ENCODE measurements around the gene CNDP2.
A peak's percentile ranks its signal among the peaks of the same experiment; 100 is the strongest.

CNDP2 gene

DNA sequence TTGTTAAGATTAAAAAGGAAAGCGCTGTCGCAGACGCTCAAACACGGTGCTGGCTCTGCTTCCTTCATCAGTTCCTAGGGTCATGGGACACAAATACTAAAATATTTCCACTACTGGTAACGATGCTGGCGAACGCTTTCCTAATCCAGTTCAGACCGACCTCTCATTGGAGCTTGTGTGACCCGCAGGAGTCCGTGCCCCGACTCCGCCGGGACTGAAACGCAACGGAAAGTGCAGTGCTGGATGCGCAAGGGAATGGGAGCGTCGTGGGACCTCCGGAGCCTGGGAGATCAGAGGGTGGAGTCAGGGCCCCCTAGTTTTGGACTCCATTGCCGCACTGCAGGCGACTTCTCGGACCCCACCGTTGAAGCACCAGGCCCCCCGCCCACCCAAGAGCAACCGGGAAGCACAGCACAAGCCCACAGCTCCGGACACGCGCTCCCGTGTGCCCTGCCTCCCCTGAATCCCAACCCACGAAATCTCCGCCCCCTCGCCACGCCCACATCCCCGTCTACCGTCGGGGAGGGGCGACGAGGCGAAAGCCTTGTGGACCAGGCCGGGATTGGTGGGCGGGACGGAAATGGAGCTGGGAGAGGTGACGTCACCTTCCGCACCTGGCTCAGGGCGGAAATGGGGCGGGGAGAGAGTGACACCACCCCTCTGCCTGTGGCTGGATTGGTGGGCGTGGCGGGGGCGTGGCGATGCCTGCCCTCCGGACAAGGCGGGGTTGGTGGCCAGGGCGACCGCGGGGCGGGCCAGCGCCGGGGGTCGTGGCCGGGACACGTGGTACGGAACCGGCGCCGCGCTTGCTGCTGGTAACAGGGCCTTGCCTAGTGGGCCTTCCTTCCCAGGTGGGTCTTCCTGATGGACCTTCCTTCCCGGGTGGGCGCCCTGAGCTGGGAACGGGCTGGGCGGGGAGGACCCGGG is at the start of gene CNDP2:
TSS of gene CNDP2 (plus strand) at position 783 of the 927 bp plus-strand sequence. CDS start 3,611 bp downstream, outside the sequence.
- WGBS (ENCODE audit: insufficient coverage, insufficient read length) = no CpG with 5 or more reads among the region's 71 CpGs

DNA sequence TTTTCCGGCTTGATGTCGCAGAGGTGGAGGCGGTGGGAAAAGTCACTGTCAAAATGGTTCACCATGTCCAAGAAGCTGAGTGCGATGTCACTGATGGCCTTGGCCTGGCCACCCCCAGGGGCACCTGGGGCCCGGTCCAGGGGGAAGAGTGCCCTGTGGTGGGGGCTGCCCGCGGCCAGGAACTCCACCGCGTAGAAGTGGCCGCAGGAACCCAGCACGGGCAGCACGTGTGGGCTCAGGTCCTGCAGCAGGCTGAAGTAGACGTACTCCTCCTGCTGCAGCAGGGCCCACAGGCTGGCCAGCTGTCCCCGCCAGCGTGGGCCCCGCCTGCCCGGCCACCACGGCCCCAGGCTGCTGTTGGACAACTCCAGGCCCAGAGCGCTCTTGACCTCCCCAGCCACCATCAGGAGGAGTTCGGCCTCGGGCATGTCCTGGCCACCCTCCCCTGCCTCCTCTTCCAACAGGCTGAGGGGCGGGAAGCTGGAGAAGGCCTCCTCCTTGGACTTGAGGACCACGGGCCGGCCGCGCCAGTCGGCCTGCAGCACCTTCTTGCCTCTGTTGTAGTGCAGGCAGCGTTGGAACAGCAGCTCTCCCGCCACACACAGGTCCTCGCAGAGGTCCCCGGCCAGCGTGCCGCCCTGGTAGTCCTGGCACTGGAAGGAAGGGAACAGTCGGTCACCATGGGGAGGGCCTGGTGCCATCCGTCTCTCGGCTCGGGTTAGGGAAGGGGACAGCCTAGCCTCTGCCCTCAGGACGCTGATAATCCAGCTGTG is 49.3 kb upstream of the CNDP2 start:
- Histone ChIP-seq H3K4me1 (ENCODE audit: control insufficient read depth, insufficient read depth, low read length) (no peaks in the 10 kb centered on the region), H3K27me3 (ENCODE audit: control insufficient read depth, insufficient read depth, low read length) (no peaks in the 10 kb centered on the region), H3K36me3 (ENCODE audit: control insufficient read depth, insufficient read depth, low read length) (no peaks in the 10 kb centered on the region), H3K27ac (ENCODE audit: low read length) (no peak overlapping the region), H3K9me3 (ENCODE audit: control insufficient read depth, insufficient read depth, low read length) (no peaks in the 10 kb centered on the region), H3K4me3 (ENCODE audit: low read length) (no peak overlapping the region)
- no peak for DNase-seq (ENCODE audit: low read depth, low spot score)
- no CpG with 5 or more reads among the region's 38 CpGs for WGBS (ENCODE audit: insufficient coverage, insufficient read length)

More for the DNA sequence above, at the start of gene CNDP2:
- no peaks in the 10 kb centered on the region for H3K27me3 ChIP-seq (ENCODE audit: control insufficient read depth, insufficient read depth, low read length)
- peak; percentile 97 for DNase-seq (ENCODE audit: low read depth, low spot score)
- H3K4me3 ChIP-seq (ENCODE audit: low read length) = peak within 1 kb of the TSS; percentile 96
- no peaks in the 10 kb centered on the region; the same call in 1 of the 2 replicates for H3K4me1 ChIP-seq (ENCODE audit: control insufficient read depth, insufficient read depth, low read length)
- no peaks in the 10 kb centered on the region for H3K9me3 ChIP-seq (ENCODE audit: control insufficient read depth, insufficient read depth, low read length)
- no peak within 1 kb of the TSS for H3K27ac ChIP-seq (ENCODE audit: low read length)
- no peaks in the 10 kb centered on the region for H3K36me3 ChIP-seq (ENCODE audit: control insufficient read depth, insufficient read depth, low read length)

DNA sequence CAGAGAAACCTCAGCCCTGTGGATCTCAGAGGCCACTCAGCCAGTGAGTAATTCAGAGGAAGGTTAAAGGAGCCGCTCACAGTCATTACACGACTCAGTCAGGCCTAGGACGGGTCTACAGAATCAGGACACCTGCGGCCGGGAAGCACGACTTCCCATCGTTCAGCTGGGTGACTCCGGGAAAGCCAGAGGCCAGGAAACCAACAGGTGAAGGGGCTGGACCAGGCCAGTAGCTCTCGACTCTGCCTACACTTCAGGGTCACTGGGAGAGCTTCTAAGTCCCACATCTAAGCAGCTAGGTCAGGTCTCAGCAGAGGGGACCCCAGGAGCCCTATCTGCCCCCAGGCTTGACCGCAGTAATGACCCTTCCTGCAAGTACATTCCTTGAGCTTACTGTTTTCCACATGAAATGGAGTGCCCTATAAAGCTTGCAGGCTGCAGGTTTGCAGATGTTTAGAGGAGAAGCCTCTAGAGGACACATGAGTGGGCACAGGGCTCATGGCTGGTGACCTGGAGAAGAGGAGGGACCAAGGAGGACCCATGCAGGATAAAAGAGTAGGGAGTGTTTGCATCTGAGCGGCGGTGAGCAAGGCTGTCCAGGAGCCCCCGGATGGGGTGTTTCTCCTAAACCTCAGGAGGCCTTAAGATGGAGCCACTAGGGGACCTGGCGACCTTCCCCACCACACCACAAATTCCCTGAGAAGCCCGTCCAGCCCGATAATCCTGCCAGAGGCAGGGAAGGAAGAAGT is 48.6 kb upstream of the CNDP2 start:
- H3K9me3 ChIP-seq (ENCODE audit: control insufficient read depth, insufficient read depth, low read length) = no peaks in the 10 kb centered on the region
- H3K36me3 ChIP-seq (ENCODE audit: control insufficient read depth, insufficient read depth, low read length) = no peaks in the 10 kb centered on the region
- DNase-seq (ENCODE audit: low read depth, low spot score) = no peak
- no peaks in the 10 kb centered on the region for H3K4me1 ChIP-seq (ENCODE audit: control insufficient read depth, insufficient read depth, low read length)
- H3K27me3 ChIP-seq (ENCODE audit: control insufficient read depth, insufficient read depth, low read length) = no peaks in the 10 kb centered on the region
- no peak overlapping the region for H3K4me3 ChIP-seq (ENCODE audit: low read length)
- WGBS (ENCODE audit: insufficient coverage, insufficient read length) = no CpG with 5 or more reads among the region's 16 CpGs
- no peak overlapping the region for H3K27ac ChIP-seq (ENCODE audit: low read length)

DNA sequence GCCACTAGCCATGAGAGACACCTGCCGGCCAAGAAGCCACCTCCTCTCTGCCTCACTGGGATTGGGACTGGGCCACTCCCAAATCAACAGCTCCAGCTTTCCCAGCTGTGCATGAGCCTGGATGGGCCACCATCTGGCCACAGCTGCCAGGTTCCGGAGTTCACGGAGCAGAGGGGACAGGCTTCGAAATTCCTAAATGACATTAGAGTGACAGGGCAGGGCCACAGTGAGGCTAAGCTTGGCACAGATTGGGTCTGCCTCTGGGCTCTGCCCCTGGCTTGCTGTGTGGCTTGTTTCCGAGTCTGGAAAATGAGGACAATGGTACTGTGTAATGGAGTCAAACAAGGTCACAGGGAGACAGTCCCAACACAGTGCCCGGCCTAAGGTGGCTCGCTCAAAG is 45.5 kb upstream of the CNDP2 start:
- Histone ChIP-seq H3K9me3 (ENCODE audit: control insufficient read depth, insufficient read depth, low read length) (no peaks in the 10 kb centered on the region), H3K27me3 (ENCODE audit: control insufficient read depth, insufficient read depth, low read length) (peaks cover 2% of the 10 kb centered on the region; the same call in 1 of the 2 replicates), H3K27ac (ENCODE audit: low read length) (no peak overlapping the region), H3K4me3 (ENCODE audit: low read length) (no peak overlapping the region), H3K36me3 (ENCODE audit: control insufficient read depth, insufficient read depth, low read length) (no peaks in the 10 kb centered on the region), H3K4me1 (ENCODE audit: control insufficient read depth, insufficient read depth, low read length) (no peaks in the 10 kb centered on the region)
- no peak for DNase-seq (ENCODE audit: low read depth, low spot score)
- WGBS (ENCODE audit: insufficient coverage, insufficient read length) = no CpG with 5 or more reads among the region's 7 CpGs

DNA sequence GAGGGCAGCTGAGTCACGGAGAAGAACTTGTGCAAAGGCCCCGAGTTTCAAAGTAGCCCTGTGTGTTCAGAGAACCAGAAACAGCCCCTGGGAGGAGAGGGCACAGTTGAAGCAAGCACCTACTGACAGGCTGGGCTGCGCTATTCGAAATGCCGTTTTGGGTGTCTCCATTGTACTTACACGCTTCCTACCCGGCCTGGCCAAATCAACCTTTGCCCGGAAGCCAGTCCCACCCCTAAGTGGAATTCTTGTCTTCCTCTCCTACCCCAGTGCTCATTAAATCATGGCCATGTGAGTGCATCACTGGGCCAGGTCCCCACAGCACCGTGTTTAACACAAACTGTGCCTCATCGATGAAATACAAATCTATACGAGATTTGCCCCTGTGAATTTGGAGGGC is 45.0 kb upstream of the CNDP2 start:
- no CpG with 5 or more reads among the region's 11 CpGs for WGBS (ENCODE audit: insufficient coverage, insufficient read length)
- Histone ChIP-seq H3K4me3 (ENCODE audit: low read length) (no peak overlapping the region), H3K36me3 (ENCODE audit: control insufficient read depth, insufficient read depth, low read length) (no peaks in the 10 kb centered on the region), H3K4me1 (ENCODE audit: control insufficient read depth, insufficient read depth, low read length) (no peaks in the 10 kb centered on the region), H3K9me3 (ENCODE audit: control insufficient read depth, insufficient read depth, low read length) (no peaks in the 10 kb centered on the region), H3K27me3 (ENCODE audit: control insufficient read depth, insufficient read depth, low read length) (peaks cover 5% of the 10 kb centered on the region), H3K27ac (ENCODE audit: low read length) (no peak overlapping the region)
- no peak for DNase-seq (ENCODE audit: low read depth, low spot score)

DNA sequence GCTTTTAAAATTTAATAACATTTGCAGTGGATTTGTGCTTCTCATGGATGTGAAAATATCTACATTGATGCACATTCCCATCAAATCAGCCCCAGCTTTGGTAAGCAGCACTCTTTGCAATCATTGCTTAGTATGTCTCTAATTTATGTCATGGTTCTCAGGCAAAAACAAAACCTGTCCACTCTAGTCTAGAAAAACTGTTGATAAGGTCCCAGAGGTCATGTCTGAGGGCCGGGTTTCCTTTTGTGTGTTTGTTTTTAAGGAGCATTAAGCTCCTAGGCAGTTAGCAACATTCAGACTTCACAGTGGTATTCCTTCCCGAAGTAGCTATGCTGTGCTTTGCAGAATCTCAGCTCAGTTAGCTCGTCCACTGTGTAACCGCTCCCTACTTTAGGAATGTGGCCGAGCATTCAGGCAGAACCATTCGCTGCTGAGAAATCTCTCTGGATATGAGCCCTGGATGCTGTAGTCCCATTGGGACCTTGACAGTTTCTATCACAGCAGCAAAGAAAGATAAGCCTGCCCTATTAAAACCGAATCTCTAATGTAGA is 43.1 kb upstream of the CNDP2 start:
- no CpG with 5 or more reads among the region's 7 CpGs for WGBS (ENCODE audit: insufficient coverage, insufficient read length)
- no peaks in the 10 kb centered on the region for H3K4me1 ChIP-seq (ENCODE audit: control insufficient read depth, insufficient read depth, low read length)

DNA sequence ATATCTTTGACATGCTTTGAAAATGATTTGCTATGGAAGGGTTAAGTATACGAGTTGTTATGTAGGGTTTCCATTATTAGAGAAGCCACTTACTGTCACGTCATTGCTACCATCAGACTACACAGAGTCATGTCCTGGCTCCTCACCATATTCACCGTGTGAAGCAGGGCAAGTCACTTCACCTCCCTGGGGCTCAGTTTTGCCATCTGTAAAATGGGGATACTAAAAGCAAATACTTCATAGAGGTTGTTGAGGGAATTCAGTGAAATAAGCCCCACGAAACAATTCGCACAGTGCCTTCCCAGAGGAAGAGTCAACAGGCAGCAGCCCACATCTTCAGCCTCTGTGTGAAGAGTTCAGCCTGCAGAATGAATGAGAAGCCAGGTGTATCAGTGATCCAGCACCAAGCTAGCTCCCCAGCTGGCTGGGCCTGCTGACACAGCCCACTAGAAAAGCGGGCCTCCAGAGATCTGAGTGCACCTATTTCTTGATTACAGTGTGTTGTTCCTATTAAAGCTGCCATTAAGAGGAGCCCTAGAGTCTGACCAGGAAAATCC is 42.4 kb upstream of the CNDP2 start:
- Histone ChIP-seq H3K9me3 (ENCODE audit: control insufficient read depth, insufficient read depth, low read length) (no peaks in the 10 kb centered on the region), H3K27me3 (ENCODE audit: control insufficient read depth, insufficient read depth, low read length) (peaks cover 24% of the 10 kb centered on the region), H3K27ac (ENCODE audit: low read length) (no peak overlapping the region)

More for the DNA sequence above, 43.1 kb upstream of the CNDP2 start:
- H3K27me3 ChIP-seq (ENCODE audit: control insufficient read depth, insufficient read depth, low read length) = peaks cover 20% of the 10 kb centered on the region
- no peak overlapping the region for H3K27ac ChIP-seq (ENCODE audit: low read length)
- H3K36me3 ChIP-seq (ENCODE audit: control insufficient read depth, insufficient read depth, low read length) = no peaks in the 10 kb centered on the region; the same call in 1 of the 2 replicates
- H3K9me3 ChIP-seq (ENCODE audit: control insufficient read depth, insufficient read depth, low read length) = no peaks in the 10 kb centered on the region
- no peak overlapping the region for H3K4me3 ChIP-seq (ENCODE audit: low read length)
- DNase-seq (ENCODE audit: low read depth, low spot score) = no peak

DNA sequence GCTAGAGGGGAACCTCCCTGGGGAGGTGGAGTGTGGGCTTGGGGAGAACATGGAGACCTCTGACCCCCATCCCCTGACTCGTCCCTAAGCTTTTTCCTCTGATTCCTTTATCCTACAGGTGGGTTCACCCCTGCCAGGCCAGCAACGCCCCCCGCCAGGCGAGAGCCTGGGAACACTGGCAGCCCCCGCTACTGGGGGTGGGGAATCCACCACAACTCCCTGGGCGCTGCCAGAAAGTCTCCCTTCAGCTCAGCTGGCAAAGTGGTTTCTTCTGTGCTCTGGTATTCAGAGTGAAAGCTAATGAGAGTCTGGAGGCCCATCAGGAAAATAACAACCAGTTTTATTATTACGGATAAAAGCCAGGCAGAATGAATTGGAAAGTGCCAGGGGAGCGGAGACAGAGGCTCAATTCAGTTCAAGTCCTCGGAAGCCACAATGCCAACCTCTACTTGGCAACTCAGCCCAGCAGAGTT is 41.8 kb upstream of the CNDP2 start:
- Histone ChIP-seq H3K4me3 (ENCODE audit: low read length) (no peak overlapping the region), H3K27me3 (ENCODE audit: control insufficient read depth, insufficient read depth, low read length) (peaks cover 24% of the 10 kb centered on the region), H3K36me3 (ENCODE audit: control insufficient read depth, insufficient read depth, low read length) (no peaks in the 10 kb centered on the region; the same call in 1 of the 2 replicates), H3K27ac (ENCODE audit: low read length) (no peak overlapping the region), H3K9me3 (ENCODE audit: control insufficient read depth, insufficient read depth, low read length) (no peaks in the 10 kb centered on the region), H3K4me1 (ENCODE audit: control insufficient read depth, insufficient read depth, low read length) (no peaks in the 10 kb centered on the region)
- DNase-seq (ENCODE audit: low read depth, low spot score) = no peak
- no CpG with 5 or more reads among the region's 9 CpGs for WGBS (ENCODE audit: insufficient coverage, insufficient read length)

More for the DNA sequence above, 42.4 kb upstream of the CNDP2 start:
- no peaks in the 10 kb centered on the region for H3K4me1 ChIP-seq (ENCODE audit: control insufficient read depth, insufficient read depth, low read length)
- no peaks in the 10 kb centered on the region; the same call in 1 of the 2 replicates for H3K36me3 ChIP-seq (ENCODE audit: control insufficient read depth, insufficient read depth, low read length)
- DNase-seq (ENCODE audit: low read depth, low spot score) = no peak
- no CpG with 5 or more reads among the region's 6 CpGs for WGBS (ENCODE audit: insufficient coverage, insufficient read length)
- no peak overlapping the region for H3K4me3 ChIP-seq (ENCODE audit: low read length)

DNA sequence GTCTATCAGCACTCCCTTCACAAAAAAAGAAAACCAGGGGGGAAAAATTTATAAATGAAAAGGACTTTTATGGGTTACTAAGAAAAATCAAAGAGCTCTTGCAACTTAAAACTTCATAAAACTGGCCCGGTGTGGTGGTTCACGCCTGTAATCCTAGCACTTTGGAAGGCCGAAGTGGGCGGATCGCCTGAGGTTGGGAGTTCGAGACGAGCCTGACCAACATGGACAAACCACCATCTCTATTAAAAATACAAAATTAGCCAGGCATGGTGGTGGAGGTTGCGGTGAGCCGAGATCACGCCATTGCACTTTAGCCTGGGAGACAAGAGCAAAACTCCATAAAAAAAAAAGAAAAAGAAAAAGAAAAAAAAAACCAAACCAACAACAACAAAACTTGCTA is 40.8 kb upstream of the CNDP2 start:
- H3K27me3 ChIP-seq (ENCODE audit: control insufficient read depth, insufficient read depth, low read length) = peaks cover 24% of the 10 kb centered on the region
- H3K4me3 ChIP-seq (ENCODE audit: low read length) = no peak overlapping the region
- H3K36me3 ChIP-seq (ENCODE audit: control insufficient read depth, insufficient read depth, low read length) = no peaks in the 10 kb centered on the region; the same call in 1 of the 2 replicates
- H3K27ac ChIP-seq (ENCODE audit: low read length) = no peak overlapping the region
- WGBS (ENCODE audit: insufficient coverage, insufficient read length) = no CpG with 5 or more reads among the region's 10 CpGs
- no peaks in the 10 kb centered on the region for H3K9me3 ChIP-seq (ENCODE audit: control insufficient read depth, insufficient read depth, low read length)
- H3K4me1 ChIP-seq (ENCODE audit: control insufficient read depth, insufficient read depth, low read length) = 0 out of 2 replicates have a peak, but pooled peaks cover 1% of the 10 kb centered on the region
- no peak for DNase-seq (ENCODE audit: low read depth, low spot score)
